ENCODE measurements around the gene CATSPERD.
A peak's percentile ranks its signal among the peaks of the same experiment; 100 is the strongest.

The CATSPERD gene

DNA sequence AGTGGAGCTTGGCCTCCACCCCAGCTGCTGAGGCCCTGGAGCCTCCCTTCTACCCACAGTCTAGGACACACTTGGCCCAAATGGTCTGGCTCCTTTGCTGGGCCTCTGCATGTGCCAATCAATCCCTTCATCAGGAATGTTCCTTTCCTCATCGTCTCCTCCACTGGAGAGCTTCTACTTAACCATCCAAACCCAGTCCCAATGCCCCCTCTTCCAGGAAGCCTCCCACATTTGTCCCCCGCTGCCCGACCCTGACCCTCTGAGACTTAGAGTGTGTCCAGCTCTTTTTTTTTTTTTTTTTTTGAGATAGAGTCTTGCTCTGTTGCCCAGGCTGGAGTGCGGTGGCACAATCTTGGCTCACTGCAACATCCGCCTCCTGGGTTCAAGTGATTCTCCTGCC is 68.0 kb downstream of the CATSPERD start:
- DNase-seq, result no peak

DNA sequence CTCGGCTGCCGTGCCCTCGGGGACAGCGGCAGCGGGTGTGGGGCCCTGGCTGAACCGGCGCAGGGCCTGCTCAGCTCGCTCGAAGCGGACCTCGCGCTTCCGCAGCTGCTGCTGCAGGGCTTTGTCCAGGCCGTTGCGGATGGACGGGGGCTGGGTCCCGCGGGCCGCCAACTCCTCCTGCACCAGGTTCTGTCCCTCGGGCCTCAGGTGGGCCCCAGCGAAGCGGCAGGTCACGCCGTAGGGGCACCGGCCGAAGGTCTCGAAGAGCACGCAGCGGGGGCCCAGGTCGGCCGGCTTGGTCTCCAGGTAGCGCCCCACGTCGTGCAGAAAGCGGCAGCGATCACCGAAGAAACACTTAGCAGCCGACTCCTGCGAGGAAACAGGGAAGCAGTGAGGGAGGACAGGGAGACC is 68.9 kb downstream of the CATSPERD start:
- DNase-seq, result no peak

GRCh38 chr19:5789886-5790558 is 69.6 kb downstream of the CATSPERD start:
- no peak for DNase-seq

DNA sequence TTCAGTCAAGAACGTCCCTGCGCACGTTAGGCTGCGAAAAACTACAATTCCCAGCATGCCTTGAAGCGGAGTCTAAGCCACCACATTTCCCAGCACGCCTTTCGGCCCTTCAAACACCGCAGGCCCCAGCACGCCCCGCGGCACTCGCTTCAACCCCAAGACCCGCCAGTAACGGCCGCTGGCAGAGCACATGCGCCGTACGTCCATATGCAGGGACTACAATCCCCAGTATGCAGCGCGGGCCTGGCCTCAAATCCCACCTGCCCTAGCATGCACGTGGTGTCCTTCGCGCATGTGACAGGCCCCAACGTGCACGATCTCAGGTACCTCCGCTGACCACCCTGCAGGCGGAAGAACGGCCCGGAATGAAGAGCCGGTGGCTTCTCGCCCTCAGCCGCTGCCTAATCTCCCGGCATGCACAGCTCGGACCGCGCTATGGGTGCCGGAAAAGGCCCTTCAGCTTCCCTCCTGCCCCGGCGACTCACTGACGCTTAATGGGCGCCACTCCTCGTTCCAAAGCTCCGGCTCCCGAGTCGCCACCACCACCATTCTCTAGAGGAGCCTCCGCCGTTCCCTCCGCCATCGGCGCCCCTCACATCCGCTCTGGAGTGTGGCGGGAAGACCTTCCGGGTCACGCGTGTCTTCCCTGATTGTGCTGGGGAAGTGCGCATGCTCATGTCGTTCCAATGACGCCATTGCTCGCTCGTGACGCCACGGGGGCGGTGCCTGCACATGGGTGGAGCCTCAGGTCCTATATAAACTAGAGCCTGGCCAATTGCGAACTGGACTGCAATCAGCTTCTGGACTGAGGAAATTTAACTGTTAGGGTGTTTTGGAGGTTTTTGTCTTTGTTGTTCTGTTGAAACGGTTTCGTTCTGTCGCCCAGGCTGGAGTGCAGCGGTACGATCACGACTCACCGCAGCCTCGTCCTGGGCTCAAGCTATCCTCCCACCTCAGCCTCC is 70.4 kb downstream of the CATSPERD start, which contains the start of gene DUS3L:
TSS of gene DUS3L (minus strand) at position 605 of the 962 bp plus-strand sequence. CDS start at position 583, 22 bp downstream.
- peak; percentile 95 to 97 for DNase-seq

DNA sequence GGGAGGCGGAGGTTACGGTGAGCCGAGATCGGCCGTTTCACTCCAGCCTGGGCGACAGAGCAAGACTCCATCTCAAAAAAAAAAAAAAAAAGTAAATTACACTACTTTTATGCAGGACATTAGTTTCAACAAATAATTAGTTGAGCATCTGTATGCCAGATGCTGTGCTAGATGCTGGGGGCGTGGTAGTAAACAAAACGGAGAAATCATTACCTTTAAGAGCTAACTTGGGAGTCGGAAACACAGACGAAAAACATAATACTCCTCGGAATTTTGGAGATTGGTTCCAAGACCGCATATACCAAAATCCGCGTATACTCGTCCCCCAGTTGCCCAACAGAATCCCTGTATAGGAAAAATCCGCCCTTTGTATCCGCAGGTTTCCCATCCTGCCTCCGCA is 71.8 kb downstream of the CATSPERD start:
- DNase-seq, result no peak

- DNase-seq, result no peak
Measured at GRCh38 chr19:5793188-5793587, 72.8 kb downstream of the CATSPERD start.

DNA sequence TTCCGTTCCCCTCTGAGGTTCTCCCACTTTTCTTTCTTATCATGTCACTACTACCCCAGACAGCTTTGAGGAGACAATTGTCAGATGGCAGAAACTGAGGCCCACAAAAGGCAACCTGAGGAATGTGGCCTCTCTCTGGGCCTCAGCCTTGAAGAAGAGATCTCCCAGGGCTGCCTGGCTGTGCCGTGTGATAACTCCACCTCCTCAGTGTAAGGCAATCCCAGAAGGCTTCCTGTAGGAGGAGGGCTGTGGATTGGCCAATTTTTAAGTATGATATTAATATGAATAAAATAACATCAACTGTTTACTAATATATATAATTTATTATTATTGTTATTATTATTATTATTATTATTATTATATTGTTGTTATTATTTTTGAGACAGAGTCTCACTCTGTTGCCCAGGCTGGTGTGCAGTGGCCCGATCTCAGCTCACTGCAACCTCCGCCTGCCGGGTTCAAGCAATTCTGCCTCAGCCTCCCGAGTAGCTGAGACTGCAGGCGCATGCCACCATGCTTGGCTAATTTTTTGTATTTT is 75.0 kb downstream of the CATSPERD start:
- no peak for DNase-seq

GRCh38 chr19:5798244-5798643 is 77.8 kb downstream of the CATSPERD start:
- DNase-seq, result no peak

- no peak for DNase-seq
Measured at GRCh38 chr19:5799247-5800241, 79.1 kb downstream of the CATSPERD start.

GRCh38 chr19:5800361-5801270 is 80.2 kb downstream of the CATSPERD start:
- no peak for DNase-seq

- no peak for DNase-seq
Measured at GRCh38 chr19:5801796-5802619, 81.6 kb downstream of the CATSPERD start.

DNA sequence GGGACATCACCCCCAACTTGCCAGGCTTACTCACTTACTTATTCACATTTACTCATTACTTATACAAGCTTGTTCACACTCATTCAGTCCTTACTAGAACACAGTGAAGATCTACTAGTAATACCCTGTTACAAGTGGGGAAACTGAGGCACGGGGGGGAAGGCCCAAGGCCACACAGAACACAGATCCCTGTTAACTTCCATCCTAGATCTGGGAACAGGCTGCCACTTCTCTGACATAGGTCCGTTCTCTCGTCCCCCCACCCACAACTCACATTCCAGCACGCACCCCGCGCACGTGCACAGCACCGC is 83.0 kb downstream of the CATSPERD start:
- no peak for DNase-seq

GRCh38 chr19:5803752-5804515 is 83.5 kb downstream of the CATSPERD start:
- DNase-seq, result peak; percentile 94 to 97

DNA sequence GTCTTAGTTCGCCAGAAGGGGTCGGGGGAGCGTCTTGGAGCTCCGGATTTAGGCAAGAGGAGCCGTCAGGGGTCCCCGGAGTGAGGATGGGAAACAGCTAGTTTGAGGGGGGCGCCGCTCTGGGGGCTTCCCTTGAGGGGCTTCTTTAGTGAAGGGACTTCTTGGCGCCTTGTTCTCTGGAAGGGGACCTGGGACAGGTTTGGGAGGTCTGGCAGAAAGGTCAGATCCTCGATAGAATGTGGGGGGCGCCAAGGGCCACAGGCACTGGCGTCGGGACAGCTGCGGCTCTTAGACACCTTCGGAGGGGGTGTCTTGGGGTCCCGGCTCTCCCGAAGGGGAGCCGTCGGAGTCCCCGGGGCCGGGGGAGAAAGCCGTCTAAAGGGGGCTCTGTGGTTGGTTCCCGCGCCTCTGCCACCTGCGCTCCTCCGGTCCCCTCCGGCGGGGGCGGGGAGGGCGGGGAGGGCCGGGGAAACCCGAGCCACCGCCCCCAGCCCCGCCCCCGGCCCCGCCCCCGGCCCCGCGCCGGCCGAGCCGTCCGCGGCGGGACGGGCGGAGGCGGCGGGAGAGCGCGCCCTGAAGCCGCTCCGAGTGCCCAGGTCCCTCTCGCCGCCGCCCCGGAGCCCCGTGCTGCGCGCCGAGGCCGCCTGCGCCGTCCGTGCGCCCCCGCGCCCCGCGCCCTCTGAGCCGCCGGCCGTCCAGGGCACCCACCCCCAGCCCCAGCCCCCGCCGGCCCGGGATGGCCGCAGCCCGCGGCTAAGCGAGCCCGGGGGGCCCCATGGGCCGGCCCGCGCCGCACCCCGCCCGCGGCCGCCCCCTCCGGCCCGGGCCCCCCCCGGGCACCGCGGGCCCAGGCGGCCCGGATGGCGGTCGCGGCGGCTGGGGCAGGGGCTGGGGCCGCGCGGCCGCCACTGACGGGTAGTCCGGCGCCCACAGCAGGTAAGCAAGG is 84.4 kb downstream of the CATSPERD start, which contains the start of gene NRTN:
TSS of gene NRTN (plus strand) at position 552 of the 946 bp plus-strand sequence. CDS start 19,099 bp downstream, outside the sequence.
- peak; percentile 48 to 61 for DNase-seq

DNA sequence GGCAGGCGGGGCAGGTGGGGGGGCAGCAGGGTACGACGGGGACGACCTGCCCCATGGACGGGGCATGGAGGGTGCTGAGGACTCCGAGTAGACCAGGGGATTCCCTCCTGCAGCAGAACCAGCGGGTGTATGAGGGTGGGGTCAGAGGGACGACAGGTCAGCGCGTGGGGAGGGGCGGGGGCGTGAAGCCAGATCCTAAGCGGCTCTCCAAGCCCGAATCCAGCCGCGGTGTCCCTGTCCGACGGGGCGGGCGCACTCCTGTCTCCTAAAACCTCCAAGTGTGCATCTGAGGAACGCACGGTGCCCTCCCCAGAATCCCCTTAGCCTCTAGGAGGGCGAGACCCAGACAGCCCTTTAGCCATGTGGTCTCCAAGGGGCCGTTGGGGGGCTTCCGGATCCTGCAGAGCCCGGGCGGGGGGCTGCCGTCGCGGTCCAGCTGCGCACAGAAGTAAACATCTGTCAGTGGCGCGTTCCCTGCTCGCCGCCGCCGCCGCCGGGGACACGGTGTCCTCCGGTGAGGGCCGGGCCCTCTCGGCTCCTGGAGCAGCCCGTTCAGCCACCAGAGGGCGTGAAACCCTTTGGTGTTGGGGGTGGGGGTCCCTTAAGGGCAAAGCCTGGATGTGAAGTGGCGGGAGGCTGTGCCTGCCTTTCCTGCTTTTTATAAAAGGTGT is 85.2 kb downstream of the CATSPERD start:
- DNase-seq, result peak; percentile 70 to 73

DNA sequence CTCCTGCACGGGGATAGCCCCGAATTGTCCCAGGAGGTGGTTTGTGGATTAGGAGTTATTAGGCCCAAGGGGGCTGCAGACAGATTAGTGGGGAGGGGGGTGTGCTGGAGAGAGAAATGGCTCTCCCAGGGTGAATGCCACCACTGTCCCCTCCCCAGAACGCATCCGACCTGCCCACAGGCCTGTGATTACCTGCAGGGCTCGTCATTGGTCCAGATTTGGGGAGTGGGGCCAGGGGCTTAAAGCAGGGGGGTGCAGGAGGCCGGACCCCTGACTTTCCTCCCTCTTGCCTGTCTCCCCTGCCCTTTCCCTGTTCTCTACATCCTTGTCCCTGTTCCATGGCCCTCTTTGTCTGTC is 85.7 kb downstream of the CATSPERD start:
- DNase-seq, result no peak

DNA sequence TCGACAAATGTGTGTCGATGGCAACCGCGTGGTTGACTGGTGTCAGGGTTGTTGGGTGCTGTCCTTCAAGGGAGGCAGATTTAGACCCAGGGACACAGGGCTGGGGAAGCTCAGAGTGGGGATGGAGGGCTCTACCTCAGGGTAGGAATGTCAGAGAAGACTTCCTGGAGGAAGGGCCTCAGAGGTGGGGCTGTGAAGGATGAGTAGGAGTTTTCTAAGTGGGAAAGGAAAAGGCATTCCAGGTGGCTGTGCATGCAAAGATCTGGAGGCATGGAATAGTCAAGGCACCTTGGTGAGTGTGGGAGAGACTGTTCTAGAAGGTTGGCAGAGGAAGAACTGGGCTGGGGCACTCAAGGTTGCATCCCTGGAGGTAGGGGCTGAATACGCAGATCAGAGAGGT is 86.5 kb downstream of the CATSPERD start:
- DNase-seq, result no peak
